Lower leg skin (tissue), 3 donors: ENCODE measurements around the gene RNF213.

Experiments
- POLR2A ChIP-seq, 2 donors: fragments of 450-650 bp; IDR thresholded peaks; one replicate each; pipeline ENCODE4 v1.6.1; 2016 to 2017; ENCODE audit warnings: antibody characterized with exemption in 2 of 2, mild to moderate bottlenecking in 1 of 2, moderate library complexity in 1 of 2
- TF ChIP-seq, protein P1 (sequence below), 3 donors: fragments of 450-650 bp; IDR thresholded peaks; one replicate each; pipeline ENCODE4 v1.5.1; 2016; ENCODE audit warnings: antibody characterized with exemption in 3 of 3, mild to moderate bottlenecking in 3 of 3, moderate library complexity in 2 of 3

DNA sequence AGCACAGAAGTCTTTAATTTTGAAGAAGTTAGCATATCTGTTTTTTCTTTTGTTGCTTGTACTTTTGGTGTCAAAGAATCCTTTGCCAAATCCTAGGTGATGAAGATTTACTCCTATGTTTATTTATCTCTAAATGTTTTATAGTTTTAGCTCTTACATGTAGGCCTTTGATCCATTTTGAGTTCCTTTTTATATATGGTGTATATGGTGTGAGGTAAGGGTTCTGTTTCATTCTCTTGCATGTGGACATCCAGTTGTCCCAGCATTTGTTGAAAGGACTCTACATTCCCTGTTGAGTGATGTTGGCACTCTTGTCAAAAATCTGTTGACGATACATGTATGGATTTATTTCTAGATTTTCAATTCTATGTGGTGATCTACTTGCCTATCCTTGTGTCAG, 62.2 kb downstream of the RNF213 start:
- TF ChIP-seq POLR2A (IDR thresholded peaks at IDR 0.05) = no peak
- TF ChIP-seq, protein P1, sequence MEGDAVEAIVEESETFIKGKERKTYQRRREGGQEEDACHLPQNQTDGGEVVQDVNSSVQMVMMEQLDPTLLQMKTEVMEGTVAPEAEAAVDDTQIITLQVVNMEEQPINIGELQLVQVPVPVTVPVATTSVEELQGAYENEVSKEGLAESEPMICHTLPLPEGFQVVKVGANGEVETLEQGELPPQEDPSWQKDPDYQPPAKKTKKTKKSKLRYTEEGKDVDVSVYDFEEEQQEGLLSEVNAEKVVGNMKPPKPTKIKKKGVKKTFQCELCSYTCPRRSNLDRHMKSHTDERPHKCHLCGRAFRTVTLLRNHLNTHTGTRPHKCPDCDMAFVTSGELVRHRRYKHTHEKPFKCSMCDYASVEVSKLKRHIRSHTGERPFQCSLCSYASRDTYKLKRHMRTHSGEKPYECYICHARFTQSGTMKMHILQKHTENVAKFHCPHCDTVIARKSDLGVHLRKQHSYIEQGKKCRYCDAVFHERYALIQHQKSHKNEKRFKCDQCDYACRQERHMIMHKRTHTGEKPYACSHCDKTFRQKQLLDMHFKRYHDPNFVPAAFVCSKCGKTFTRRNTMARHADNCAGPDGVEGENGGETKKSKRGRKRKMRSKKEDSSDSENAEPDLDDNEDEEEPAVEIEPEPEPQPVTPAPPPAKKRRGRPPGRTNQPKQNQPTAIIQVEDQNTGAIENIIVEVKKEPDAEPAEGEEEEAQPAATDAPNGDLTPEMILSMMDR (IDR thresholded peaks at IDR 0.05) = no peak
